HCEC 1CT (cell line): ENCODE measurements around the gene CTNNA1.
"Not testable (repeated sequence)": the region's sequence is repeated elsewhere in the genome, so short reads cannot be mapped to it uniquely, and the experiment has no call there.

ENCODE experiments used
- DNase-seq: peaks from one replicate; pipeline ENCODE4 v3.0.0-alpha.2; 2017

The CTNNA1 gene

GRCh38 chr5:138905541-138905940, 152.3 kb downstream of the CTNNA1 start:
- DNase-seq, result peak; percentile 60

GRCh38 chr5:138909734-138910133, 156.5 kb downstream of the CTNNA1 start:
- DNase-seq, result no peak

- DNase-seq, result no peak
Observed at GRCh38 chr5:138910546-138911185, 157.4 kb downstream of the CTNNA1 start.

- no peak for DNase-seq
Observed at GRCh38 chr5:138911441-138911840, 158.2 kb downstream of the CTNNA1 start.

GRCh38 chr5:138912093-138912492, 158.9 kb downstream of the CTNNA1 start:
- no peak for DNase-seq

- DNase-seq, result no peak
Observed at GRCh38 chr5:138913773-138914172, 160.5 kb downstream of the CTNNA1 start.

- DNase-seq, result no peak
Observed at GRCh38 chr5:138914338-138914737, 161.1 kb downstream of the CTNNA1 start.

- DNase-seq, result no peak
Observed at GRCh38 chr5:138918686-138919085, 165.5 kb downstream of the CTNNA1 start.

- no peak for DNase-seq
Observed at GRCh38 chr5:138920181-138920580, 167.0 kb downstream of the CTNNA1 start.

- not testable (repeated sequence) for DNase-seq
Observed at GRCh38 chr5:138921362-138921761, 168.1 kb downstream of the CTNNA1 start.

GRCh38 chr5:138922494-138922893, 169.3 kb downstream of the CTNNA1 start:
- no peak for DNase-seq

- no peak for DNase-seq
Observed at GRCh38 chr5:138925090-138925635, 171.9 kb downstream of the CTNNA1 start.

- DNase-seq, result no peak
Observed at GRCh38 chr5:138926257-138926656, 173.0 kb downstream of the CTNNA1 start.

- no peak for DNase-seq
Observed at GRCh38 chr5:138926688-138927448, 173.6 kb downstream of the CTNNA1 start.

GRCh38 chr5:138927544-138927943, 174.3 kb downstream of the CTNNA1 start:
- no peak for DNase-seq

- no peak for DNase-seq
Observed at GRCh38 chr5:138927979-138928378, 174.8 kb downstream of the CTNNA1 start.

- no peak for DNase-seq
Observed at GRCh38 chr5:138929571-138929955, 176.3 kb downstream of the CTNNA1 start.

GRCh38 chr5:138930371-138931097, 177.3 kb downstream of the CTNNA1 start:
- no peak for DNase-seq

GRCh38 chr5:138932171-138932810, 179.1 kb downstream of the CTNNA1 start:
- no peak for DNase-seq

- DNase-seq, result no peak
Observed at GRCh38 chr5:138933522-138934290, 180.5 kb downstream of the CTNNA1 start.

- DNase-seq, result no peak
Observed at GRCh38 chr5:138934971-138935370, 181.7 kb downstream of the CTNNA1 start.

- DNase-seq, result no peak
Observed at GRCh38 chr5:138935466-138935865, 182.2 kb downstream of the CTNNA1 start.
